LNCAP (cell line): ENCODE measurements around the gene XDH.

ENCODE experiments used
- TF ChIP-seq, protein P1 (sequence below): fragments of 450-650 bp; IDR thresholded peaks from 2 replicates; pipeline ENCODE4 v1.5.1; 2017; ENCODE audit warnings: mild to moderate bottlenecking

The XDH gene

DNA sequence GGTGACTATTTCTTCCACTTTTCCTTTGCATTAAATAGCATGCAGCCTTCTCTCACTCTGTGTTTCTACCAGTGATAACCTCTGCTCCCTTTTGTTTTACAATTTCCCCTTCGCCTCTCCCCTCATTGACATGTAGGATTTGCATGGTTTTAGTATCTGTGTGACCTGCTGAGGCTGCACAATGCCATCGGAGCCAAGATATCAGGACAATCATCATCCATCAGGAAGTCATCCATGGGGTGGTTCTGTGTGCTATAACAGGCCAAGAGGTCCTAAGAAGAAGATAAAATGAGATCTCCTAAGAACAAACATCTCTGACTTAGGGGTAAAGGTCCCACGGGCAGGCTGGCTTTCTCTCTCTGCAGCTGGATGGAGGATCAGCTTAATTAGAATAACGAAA lies 115.0 kb downstream of the XDH start:
- TF ChIP-seq, protein P1, sequence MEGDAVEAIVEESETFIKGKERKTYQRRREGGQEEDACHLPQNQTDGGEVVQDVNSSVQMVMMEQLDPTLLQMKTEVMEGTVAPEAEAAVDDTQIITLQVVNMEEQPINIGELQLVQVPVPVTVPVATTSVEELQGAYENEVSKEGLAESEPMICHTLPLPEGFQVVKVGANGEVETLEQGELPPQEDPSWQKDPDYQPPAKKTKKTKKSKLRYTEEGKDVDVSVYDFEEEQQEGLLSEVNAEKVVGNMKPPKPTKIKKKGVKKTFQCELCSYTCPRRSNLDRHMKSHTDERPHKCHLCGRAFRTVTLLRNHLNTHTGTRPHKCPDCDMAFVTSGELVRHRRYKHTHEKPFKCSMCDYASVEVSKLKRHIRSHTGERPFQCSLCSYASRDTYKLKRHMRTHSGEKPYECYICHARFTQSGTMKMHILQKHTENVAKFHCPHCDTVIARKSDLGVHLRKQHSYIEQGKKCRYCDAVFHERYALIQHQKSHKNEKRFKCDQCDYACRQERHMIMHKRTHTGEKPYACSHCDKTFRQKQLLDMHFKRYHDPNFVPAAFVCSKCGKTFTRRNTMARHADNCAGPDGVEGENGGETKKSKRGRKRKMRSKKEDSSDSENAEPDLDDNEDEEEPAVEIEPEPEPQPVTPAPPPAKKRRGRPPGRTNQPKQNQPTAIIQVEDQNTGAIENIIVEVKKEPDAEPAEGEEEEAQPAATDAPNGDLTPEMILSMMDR = no peak

DNA sequence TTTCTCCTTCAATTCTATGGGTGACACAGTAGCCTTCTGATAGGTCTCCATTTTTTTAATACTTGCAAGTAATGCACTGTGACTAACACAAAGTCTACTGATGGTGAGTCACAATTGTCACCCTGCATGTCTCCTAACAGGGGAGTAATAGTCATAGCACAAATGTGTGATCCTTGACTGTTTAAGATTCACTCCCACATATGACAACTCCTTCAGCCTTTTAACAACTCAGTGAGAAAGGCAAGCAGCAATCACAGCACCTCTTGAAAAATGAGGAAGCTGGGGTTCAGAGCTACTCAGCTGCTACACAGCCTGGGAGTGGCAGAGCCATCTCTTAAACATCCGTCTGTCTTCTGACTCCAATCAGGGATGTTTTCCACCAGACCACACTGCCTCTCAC lies 116.8 kb downstream of the XDH start:
- TF ChIP-seq, protein P1 = no peak

DNA sequence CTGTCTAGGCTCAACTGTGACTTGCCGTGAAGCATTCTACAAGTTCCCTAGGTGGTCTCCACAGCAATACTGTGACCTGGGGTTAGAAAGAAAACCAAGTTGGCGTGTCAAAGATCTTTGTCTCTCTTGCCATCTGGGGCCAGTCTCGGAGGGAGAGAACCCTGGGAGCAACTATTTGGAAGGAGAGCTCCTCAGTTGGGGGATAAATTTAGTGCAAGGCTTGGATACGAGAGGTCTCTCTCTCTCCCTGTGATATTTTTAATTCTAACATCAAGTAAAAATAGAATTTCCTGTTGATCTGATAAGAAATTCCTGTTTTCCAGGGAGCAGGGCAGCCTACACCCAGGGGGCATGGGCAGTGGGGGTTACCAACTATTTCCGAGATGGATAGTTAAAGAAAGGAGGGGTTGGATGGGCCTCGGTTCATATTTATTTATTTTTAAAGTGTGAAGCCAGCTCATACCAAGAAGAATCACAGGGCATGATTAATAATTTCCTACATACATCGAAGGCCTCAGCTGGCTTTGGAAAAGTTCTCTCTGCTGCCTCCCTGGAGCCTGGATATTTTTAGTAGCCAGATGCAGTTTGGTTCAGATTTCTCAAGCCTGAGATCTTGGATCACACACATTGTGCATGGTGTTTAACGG lies 117.8 kb downstream of the XDH start:
- TF ChIP-seq, protein P1 = no peak

DNA sequence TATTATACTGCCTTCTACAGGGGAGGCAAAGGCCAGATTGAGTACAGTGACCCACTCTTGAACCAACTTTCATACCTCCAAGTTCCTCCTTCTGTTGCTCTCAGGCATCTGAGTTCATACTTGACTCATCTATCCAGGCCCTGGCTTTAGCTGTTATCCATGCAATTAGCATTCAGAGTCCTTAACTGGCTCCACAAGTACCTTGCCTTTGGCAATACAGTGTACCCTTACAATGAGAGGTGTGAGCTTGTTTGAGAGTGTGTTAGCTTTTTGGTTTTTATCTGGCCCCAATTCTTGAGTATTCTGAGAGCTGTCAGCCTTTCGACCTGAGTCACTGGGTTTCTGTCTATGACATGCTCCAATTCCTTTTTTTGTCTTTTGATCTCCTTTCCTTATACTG lies 120.3 kb downstream of the XDH start:
- TF ChIP-seq, protein P1 = no peak

DNA sequence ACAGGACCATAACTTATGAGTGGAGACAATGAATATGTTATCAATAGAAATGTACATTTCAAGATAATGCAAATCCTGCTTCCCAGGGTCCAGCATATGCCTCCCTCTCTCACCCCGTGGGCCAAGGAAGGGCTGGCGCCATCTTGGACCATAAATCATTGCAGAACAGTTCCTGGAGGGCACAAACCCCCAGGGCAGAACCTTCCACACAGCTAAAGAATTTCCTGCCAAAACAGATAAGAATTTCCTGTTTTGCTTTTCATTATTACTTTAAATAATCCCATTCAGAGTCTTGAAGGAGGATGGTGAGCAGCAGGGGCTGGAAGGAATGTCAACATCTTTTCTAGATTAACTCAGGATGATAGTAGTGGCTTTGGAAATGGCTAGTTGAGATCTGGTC lies 126.9 kb downstream of the XDH start:
- TF ChIP-seq, protein P1 = no peak

DNA sequence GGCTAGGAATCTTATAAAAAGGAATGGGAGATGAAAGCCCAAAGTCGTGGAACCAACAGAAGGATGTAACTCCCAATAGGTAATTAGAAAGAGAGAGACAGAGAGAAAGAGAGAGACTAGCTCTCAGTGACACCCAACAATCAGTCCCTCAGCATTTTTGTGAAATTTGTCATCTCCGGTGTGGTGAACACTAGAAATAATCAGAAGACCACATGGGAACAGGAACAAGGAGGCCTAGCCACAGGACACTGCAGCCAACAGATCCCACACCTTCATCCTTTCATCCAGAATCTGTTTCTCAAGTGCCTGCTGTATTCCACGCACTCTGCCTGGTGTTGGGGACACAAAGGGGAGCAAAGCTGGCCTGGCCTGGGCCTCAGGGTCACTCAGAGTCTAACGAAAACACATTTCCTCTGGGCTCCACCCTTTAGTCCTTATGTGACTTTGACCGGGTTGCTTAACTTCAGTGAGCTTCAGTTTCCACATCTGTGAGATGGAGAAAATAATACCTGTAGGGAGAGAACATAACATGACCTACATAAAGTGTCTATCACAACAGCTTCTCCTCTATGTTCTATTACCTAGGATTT lies 127.5 kb downstream of the XDH start:
- TF ChIP-seq, protein P1 = no peak

DNA sequence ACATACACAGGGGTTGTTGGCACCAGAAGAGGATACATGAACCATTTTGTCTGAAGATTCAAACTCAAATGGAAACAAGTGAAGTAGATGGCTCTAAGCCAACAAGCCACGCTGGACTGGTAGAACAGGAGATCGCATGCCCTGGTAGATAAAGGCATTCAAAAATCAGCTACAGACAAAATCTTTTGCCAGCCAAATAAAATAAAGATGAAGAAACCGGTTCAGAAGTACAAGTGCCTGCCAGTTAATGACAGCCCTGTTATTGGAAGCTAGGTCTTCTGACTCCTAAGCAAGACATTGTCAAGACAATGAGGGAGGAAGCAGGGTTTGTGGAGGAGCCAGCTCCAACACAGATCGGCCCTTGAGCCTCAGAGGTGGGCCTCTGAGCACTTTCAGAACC lies 128.3 kb downstream of the XDH start:
- TF ChIP-seq, protein P1 = no peak
